Activated CD4-positive, alpha-beta T cell treated with anti-CD3 and anti-CD28 coated beads, Interleukin-2, amount 50 U/mL, for 4 hours (primary cell): ENCODE measurements around the gene GCK.
"Not testable (repeated sequence)": the region's sequence is repeated elsewhere in the genome, so short reads cannot be mapped to it uniquely, and the experiment has no call there.

ENCODE experiments used
- DNase-seq, 2 experiments: peaks; one replicate each; pipeline ENCODE4 v3.0.0-alpha.2; 2020

The GCK gene

GRCh38 chr7:44139311-44140010, 49.8 kb downstream of the GCK start:
- DNase-seq, result no peak

DNA sequence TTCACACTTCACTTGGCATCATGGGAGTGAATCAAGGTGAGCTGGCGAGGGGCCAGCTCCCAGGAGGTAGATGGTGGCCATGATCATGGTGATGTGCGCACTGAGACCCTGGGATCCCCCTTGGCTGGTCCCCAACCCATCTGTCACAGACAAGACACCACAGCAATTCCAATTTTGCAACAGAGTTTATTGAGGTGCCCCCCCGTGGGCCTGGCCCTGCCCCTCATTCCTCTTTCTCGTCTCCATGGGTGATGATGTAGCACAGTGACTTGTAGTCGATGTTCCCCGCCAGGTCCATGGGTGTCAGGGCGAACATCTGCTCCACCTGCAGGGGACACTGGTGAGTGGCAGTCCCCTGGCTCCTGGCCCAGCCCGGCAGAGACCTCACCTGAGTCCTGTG, 50.5 kb downstream of the GCK start:
- DNase-seq, result no peak

- no peak for DNase-seq
Observed at GRCh38 chr7:44136731-44137130, 52.5 kb downstream of the GCK start.

DNA sequence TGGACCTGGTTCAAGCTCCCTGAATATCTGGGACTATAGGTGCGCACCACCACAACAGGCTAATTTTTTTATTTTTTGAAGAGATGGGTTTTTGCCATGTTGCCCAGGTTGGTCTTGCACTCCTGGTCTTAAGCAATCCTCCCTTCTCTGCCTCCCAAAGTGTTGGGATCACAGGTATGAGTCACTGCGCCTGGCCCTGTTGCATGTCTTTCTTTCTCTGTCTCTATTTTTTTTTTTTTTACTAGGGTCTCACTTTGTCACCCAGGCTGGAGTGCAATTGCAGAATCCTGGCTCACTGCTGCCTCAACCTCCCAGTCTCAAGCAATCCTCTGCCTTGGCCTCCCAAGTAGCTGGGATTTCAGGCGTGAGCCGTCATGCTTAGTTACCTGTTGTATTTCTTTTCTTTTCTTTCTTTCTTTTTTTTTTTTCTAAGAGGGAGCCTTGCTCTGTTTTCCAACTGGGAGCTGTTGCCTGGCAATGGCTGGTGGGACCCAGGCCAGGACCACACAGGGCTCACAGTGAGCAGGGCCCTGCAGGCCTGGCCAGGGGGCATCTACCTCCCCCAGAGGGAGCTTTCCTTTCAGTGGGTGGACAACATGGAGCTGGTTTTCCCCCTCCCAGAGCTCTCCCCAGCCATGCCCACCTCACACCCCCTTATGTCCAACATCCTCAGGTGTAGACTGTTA, 54.2 kb downstream of the GCK start:
- DNase-seq, result no peak

DNA sequence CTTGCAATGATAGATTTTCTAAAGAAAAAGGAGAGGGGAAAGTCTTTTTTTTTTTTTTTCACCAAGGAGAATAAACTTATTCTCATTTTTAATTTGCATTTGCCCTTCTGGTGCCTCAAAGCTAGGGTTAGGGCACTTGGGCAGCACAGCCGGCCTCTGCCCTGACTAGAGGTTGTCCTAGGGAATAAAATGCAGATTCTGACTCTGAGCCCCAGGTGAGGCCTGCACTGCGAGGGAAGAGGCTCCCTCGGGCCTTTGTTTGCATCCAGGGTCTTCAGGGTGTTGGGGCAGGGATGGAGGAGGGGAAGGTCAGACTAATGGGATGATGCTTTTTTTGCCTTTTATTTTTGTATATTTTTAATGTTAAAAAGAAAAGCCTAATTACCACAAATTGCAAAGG, 55.9 kb downstream of the GCK start:
- DNase-seq, result no peak

DNA sequence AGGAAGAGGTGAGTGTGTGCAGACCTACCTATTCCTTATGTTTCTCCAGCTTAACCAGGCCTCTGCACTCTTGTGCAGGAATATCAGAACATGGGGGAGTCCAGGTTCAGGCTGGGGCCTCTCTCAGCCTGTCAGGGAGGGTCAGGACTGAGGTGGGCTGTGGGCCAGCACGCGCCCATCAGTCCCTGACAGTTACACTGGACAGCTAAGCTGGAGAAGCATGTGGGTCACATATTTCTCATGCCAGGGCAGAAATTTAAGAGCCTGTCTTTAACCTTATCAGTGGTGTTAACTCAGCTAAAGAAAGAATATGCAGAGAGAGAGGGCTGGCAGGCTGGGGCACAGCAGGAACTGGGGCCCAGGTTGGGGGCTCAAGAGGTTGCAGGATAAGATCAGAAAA, 57.2 kb downstream of the GCK start:
- no peak for DNase-seq

- DNase-seq, result no peak
Observed at GRCh38 chr7:44131173-44132029, 57.8 kb downstream of the GCK start.

DNA sequence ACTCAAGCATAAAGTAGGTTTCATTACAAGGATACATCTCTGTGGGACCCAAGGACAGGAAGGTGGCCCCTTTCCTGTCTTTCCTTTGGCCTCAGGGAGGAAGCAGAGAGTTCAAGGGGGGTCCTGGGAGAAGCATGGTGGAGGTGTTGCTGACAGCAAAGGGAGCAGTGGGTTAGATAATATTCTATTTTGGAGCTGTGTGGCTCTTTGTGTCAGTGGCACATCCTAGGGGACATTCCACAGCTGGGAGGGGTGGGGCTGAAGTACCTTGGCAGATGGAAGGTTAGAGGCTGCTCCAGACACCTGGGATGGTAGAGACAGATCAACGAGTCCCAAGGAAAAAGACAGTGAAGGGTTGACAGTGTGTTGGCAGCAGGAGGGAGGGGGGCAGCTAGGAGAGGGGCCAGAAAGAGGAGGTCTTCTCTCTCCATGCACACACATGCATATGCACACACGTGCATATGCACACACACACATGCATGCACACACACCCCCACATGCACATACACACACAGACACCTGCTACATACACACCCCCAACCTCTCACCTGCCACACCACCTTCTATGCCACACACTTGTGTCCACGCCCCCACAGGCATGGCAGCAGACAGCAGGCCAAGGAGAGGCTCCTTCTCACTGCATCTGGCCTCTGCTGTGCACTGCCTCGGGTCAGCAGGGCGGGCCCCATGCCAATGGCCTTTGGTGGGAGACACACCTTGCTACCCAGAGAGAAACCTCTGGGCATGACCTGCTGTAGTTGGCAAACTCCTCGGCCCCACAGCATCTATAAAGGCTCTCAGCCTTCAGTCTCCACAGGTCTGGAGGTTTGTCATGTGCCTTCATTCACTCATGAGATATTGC, 60.3 kb downstream of the GCK start:
- DNase-seq, result no peak

DNA sequence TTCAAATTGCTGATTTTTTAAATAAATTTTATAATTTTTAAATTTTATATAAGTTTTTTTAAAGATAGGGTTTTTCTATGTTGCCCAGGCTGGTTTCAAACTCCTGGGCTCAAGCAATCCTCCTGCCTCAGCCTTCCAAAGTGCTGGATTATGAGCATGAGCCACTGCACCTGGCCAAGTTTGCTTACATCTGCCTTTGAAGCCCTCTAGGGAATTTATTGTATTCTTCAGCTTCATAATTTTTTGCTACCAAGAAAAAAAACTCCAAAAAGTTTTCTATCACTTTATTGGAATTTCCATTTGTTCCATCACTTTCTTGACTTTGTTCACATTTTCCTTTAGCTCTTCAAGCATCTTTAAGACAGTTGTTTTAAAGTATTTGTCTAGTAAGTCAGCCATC, 62.1 kb downstream of the GCK start:
- no peak for DNase-seq

DNA sequence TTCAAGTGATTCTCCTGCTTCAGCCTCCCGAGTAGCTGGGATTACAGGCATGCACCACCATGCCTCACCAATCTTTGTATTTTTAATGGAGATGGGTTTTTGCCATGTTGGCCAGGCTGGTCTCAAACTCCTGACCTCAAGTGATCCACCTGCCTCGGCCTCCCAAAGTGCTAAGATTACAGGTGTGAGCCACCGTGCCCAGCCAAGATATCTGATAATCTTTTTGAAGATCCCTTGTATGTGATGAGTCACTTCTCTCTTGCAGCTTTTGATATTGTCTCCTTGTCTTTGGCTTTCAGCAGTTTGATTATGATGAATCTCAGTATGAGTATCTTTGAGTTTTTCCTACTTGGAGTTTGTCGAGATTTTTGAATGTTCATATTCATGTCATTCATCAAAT, 62.7 kb downstream of the GCK start:
- not testable (repeated sequence) for DNase-seq

DNA sequence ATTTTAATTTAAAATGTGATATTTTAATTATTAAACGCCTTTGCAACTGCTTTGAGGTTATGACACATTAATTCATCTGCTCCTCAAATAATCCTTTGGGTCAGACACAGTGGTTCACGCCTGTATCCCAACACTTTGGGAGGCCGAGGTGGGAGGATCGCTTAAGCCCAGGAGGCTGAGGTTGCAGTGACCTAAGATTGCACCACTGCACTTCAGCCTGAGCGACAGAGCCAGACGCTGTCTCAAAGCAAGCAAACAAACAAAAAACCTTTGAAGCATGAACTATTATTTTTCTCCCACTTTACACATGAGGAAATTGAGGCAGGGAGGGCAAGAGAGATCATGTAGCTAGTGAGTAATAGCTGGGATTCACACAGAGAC, 64.4 kb downstream of the GCK start:
- DNase-seq, result no peak

DNA sequence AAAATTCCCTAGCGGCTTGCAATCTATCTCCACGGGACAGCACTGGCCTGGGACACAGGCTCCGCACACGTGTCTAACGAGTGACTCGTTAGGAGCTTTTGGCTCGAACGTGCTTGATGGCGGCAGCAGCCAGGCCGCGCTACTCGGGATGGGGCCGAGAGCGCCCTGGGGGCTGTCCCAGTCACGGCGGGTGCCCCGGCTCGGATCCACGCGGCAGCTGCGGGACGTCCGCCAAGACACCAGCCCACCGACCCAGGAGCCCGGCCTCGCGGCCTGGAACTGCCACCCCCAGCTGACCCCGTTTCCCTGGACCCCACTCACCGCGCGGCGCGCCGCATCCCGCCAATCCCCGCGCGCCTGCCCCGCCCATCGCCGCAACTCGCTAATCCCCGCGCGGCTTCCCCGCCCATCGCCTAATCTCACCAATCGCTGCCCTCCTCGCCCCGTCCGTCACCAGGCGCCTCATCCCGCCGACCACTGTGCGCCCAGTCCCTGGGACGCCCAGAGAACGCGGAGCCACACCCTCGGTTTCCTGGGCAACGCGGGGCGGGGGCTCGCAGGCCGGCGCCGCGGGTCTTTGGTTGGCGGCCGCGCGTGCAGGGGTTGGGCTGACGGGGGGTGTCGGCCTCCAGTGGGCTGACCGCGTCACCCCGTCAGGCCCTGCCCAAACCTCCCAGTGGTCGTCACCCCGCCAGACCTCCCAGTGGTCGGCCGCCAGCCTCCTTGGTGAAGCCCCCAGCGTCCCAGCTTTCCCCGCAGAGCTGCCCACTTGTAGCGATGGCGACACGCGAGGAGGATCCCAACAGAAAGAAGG, 65.8 kb downstream of the GCK start, which contains the start of gene POLD2:
POLD2 (minus strand) TSS at position 359 of the 814 bp plus-strand sequence. CDS start 1,495 bp downstream, outside the sequence.
- peak; percentile 96 to 97 for DNase-seq

GRCh38 chr7:44122529-44122928, 66.7 kb downstream of the GCK start:
- no peak for DNase-seq

DNA sequence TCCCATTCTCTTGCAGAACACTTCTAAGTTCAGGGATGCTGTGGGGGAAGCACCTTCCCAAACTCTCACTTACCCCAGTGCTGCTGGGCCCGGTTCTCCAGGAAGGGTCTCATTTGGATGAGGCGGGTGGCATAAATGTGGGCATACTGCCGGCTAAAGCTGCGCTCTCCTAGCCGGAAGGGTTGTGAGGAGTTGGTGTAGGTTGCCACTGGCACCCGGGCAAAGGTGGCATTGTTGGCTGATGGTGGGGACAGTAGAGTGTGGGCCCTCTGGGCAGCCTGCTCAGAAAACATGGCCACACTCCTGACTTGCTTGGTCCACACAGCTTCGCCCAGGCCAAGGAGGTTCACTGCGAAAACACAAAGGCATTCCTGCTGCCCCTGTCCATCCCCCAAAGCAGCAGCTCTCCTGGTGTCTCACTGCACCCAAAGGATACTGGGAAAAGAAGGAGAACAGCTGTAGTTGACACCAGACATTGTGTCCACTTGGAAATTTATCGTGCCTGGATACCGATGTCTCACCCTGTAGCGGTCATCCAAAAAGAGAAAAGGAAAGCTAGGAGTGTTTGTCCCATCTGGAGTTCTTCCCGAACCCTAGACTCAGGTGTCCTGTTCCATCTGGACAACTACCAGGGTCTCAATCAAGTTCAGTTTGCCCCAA, 67.3 kb downstream of the GCK start:
- DNase-seq, result no peak

GRCh38 chr7:44120395-44120794, 68.8 kb downstream of the GCK start:
- DNase-seq, result no peak

DNA sequence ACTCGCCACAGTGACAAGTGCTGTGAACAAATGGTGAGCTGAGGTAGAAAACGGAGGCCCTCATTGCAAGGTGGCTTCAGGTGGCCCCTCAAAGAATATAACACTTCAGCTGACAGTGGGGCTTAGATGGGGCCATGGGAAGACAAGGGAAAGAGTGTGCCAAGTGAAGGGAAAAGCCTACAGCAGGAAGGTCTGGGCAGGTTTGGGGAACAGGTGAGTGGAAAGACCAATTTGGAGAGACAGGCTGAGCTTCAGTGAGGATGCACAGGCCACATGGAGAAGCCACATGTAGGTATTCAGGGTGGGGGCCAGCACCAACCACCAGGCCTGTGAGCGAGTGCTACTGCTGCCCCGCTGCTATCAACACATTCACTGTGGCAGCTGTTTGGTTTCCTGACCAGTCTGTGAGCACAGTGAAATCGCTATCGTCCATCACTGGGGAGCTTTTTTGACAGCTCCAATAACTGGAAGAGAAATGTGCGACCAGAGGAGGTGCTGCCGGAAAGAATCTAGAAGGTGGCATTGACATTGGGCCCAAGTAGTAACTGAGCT, 69.3 kb downstream of the GCK start:
- no peak for DNase-seq

- DNase-seq, result no peak
Observed at GRCh38 chr7:44117801-44118429, 71.3 kb downstream of the GCK start.

DNA sequence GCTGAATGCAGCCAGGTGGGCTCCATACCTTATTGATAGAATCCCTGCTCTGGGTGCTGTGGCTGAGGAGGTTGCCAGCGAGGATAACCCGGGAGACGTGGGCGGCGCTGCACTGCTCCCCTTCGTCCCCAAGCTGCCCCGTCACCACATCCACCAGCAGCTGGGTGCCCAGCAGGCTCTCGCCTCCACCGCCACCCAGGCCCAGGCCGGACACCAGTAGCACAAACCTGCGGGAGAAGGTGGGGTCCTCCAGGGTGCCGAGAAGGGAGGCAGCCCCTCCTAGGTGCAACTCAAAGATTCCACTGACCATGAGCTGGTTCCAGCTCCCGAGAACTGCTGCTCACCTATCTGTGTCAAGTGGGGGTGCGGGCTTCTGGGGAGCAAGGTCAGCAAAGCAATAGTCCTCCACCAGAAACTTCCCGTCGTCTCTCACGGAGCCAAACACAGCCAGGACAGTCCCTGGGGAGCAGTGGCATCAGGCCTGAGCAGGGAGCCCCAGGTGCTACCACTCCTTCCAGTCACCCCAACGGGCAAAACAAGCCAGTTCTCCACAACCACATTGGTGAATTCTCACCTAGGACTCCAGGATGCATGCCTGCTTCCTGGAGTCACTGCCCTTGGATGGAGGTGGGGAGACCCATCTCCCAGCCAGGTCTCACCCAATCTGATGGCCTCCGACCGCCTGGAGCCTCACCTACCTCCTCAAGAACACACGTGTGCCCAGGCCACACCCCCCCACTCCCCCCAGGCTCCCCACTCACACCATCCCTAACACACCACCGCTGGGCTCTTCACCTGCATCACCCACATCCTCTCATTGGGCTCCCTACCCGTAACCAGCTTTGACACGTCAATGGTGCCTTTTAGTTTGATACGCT, 72.2 kb downstream of the GCK start:
- DNase-seq, result no peak

GRCh38 chr7:44116087-44116788, 73.0 kb downstream of the GCK start:
- no peak for DNase-seq
